ENCODE data around the gene GLI1. TPM values are rescaled to one million over a fixed set of nuclear protein-coding genes. Genes with fewer than 3 reads are reported as not detected.
A peak's percentile ranks its signal among the peaks of the same experiment; 100 is the strongest.
"Not testable (repeated sequence)": the region's sequence is repeated elsewhere in the genome, so short reads cannot be mapped to it uniquely, and the experiment has no call there.

Gene GLI1
- total RNA-seq, 1 donor from 2014 or later = 1.3 TPM

DNA sequence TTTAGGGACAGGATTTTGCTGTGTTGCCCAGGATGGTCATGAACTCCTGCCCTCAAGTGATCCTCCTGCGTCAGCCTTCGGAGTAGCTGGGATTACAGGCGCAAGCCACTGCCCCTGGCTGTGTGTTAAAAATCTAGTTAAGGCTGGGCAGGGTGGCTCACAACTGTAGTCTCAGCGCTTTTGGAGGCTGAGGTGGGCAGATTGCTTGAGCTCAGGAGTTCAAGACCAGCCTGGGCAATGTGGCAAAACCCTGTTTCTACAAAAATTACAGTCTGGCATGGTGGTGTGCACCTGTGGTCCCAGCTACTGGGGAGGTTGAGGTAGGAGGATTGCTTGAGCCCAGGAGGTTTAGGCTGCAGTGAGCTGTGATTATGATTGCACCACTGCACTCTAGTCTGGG is 51.6 kb downstream of the GLI1 start:
- DNase-seq = no peak
- intact Hi-C loops (cut with micrococcal nuclease) = no loop called here
- no peak for ATAC-seq (ENCODE audit: low read depth)
- no peak overlapping the region for H3K4me3 Mint-ChIP-seq
- H3K27me3 Mint-ChIP-seq = no peaks in the 10 kb centered on the region
- no peaks in the 10 kb centered on the region for H3K9me3 Mint-ChIP-seq
- peaks cover 78% of the 10 kb centered on the region for H3K36me3 Mint-ChIP-seq (ENCODE audit: low read depth)
- TF ChIP-seq, protein P1, sequence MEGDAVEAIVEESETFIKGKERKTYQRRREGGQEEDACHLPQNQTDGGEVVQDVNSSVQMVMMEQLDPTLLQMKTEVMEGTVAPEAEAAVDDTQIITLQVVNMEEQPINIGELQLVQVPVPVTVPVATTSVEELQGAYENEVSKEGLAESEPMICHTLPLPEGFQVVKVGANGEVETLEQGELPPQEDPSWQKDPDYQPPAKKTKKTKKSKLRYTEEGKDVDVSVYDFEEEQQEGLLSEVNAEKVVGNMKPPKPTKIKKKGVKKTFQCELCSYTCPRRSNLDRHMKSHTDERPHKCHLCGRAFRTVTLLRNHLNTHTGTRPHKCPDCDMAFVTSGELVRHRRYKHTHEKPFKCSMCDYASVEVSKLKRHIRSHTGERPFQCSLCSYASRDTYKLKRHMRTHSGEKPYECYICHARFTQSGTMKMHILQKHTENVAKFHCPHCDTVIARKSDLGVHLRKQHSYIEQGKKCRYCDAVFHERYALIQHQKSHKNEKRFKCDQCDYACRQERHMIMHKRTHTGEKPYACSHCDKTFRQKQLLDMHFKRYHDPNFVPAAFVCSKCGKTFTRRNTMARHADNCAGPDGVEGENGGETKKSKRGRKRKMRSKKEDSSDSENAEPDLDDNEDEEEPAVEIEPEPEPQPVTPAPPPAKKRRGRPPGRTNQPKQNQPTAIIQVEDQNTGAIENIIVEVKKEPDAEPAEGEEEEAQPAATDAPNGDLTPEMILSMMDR (IDR thresholded peaks at IDR 0.05) = no peak
- H3K4me1 Mint-ChIP-seq = no peaks in the 10 kb centered on the region
- ChIA-PET POLR2A (interaction anchor here (0.7 kb wide), 1 partner anchor 217 kb away, joined by 5 read pairs; no protein-coding TSS in a partner anchor), CTCF (no interaction called here)
- H3K27ac Mint-ChIP-seq = no peak overlapping the region

DNA sequence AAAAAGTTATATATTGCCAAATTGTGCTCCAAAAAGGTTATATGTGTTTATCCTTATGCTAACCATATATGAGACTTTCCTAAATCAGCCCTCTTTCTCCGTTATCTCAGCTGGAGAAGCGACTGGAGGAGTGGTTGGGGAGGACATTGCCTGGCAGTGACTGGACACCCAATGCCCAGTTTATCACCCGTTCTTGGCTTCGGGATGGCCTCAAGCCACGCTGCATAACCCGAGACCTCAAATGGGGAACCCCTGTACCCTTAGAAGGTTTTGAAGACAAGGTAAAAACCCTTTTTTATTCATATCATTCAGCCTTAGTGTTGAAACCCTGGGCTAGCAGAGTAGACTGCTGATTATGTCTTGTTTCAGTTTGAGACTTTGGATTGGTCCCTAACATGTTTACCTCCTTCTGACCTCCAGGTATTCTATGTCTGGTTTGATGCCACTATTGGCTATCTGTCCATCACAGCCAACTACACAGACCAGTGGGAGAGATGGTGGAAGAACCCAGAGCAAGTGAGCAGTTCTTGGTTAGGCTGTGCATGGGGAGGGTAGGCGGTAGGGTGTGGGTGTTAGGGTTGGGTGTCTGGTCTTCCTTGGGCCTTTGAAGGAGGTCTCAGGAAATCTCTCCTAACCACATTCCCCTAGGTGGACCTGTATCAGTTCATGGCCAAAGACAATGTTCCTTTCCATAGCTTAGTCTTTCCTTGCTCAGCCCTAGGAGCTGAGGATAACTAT is 52.2 kb downstream of the GLI1 start:
- DNase-seq (no peak), ATAC-seq (ENCODE audit: low read depth) (no peak)
- Mint-ChIP-seq H3K9me3 (no peaks in the 10 kb centered on the region), H3K27me3 (no peaks in the 10 kb centered on the region), H3K36me3 (ENCODE audit: low read depth) (peaks cover 79% of the 10 kb centered on the region), H3K27ac (no peak overlapping the region), H3K4me3 (no peak overlapping the region), H3K4me1 (no peaks in the 10 kb centered on the region)
- intact Hi-C loops (cut with micrococcal nuclease) = no loop called here
- TF ChIP-seq, protein P1 (IDR thresholded peaks at IDR 0.05) = no peak
- ChIA-PET POLR2A (interaction anchor here (0.7 to 0.8 kb wide), 2 partner anchors 9 to 218 kb away, joined by 3 to 5 read pairs; partner anchors contain the start of gene DDIT3), CTCF (interaction anchor here (0.5 kb wide), 1 partner anchor 329 kb away, joined by 3 read pairs; no protein-coding TSS in a partner anchor)

DNA sequence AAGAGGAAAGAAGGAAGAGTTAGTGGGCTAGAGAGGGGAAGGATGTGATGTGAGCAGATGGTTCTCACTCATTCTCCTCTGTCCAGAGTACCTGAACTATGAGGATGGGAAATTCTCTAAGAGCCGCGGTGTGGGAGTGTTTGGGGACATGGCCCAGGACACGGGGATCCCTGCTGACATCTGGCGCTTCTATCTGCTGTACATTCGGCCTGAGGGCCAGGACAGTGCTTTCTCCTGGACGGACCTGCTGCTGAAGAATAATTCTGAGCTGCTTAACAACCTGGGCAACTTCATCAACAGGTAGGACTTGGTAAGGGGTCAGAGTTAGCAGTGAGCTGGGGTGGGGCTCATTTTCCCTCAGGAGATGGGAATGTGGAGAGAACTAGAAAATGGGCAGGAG is 53.1 kb downstream of the GLI1 start:
- Mint-ChIP-seq H3K9me3 (no peaks in the 10 kb centered on the region), H3K27ac (peak overlapping the region; percentile 50), H3K27me3 (no peaks in the 10 kb centered on the region), H3K4me3 (no peak overlapping the region), H3K4me1 (peaks cover 5% of the 10 kb centered on the region), H3K36me3 (ENCODE audit: low read depth) (peaks cover 88% of the 10 kb centered on the region)
- POLR2A ChIA-PET = interaction anchor here (0.8 kb wide), 1 partner anchor 8 kb away, joined by 3 read pairs; the partner anchor contains the start of gene DDIT3
- DNase-seq (no peak), ATAC-seq (ENCODE audit: low read depth) (no peak)
- TF ChIP-seq, protein P1 (IDR thresholded peaks at IDR 0.05) = no peak
- CTCF ChIA-PET = interaction anchor here (0.5 kb wide), 1 partner anchor 330 kb away, joined by 3 read pairs; no protein-coding TSS in a partner anchor
- intact Hi-C loops (cut with micrococcal nuclease) = no loop called here

DNA sequence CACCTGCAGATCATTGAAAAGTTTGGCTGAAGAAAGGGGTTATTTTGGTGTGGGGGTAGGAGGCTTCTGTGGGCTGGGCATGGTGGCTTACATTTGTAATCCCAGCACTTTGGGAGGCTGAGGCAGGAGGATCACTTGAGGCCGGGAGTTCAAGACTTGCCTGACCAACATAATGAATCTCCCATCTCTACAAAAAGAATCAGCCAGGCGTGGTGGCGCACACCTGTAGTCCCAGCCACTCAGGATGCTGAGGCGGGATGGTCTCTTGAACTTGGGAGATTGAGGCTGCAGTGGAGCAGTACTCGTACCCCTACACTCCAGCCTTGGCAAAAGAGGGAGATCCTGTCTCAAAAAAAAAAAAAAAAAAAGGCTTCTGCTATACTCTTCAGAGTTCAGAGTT is 53.7 kb downstream of the GLI1 start:
- Mint-ChIP-seq H3K4me1 (peaks cover 9% of the 10 kb centered on the region), H3K36me3 (ENCODE audit: low read depth) (peaks cover 90% of the 10 kb centered on the region), H3K27me3 (no peaks in the 10 kb centered on the region), H3K4me3 (no peak overlapping the region), H3K27ac (no peak overlapping the region), H3K9me3 (no peaks in the 10 kb centered on the region)
- POLR2A ChIA-PET = interaction anchor here (1.1 kb wide), 1 partner anchor 10 kb away, joined by 3 read pairs; the partner anchor contains the start of gene MBD6
- ATAC-seq (ENCODE audit: low read depth) (no peak), DNase-seq (no peak)
- intact Hi-C loops (cut with micrococcal nuclease) = no loop called here
- CTCF ChIA-PET = no interaction called here
- TF ChIP-seq, protein P1 (IDR thresholded peaks at IDR 0.05) = no peak

DNA sequence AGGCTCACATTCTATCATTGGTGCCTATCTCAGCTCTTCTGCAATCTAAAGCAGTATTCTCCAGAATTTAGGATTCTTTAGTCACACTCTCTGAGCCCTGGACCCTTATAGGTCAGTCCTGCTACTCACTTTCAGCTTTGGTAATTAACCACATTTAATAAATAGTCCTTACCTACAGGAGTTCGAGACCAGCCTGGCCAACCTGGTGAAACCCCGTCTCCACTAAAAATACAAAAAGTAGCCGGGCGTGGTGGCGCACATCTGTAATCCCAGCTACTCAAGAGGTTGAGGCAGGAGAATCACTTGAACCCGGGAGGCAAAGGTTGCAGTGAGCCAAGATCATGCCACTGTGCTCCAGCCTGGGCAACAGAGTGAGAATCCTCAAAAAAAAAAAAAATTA is 54.1 kb downstream of the GLI1 start:
- Mint-ChIP-seq H3K4me1 (peaks cover 13% of the 10 kb centered on the region), H3K36me3 (ENCODE audit: low read depth) (peaks cover 90% of the 10 kb centered on the region)
- ATAC-seq (ENCODE audit: low read depth); intact Hi-C loops (cut with micrococcal nuclease); H3K27ac Mint-ChIP-seq; H3K4me3 Mint-ChIP-seq; H3K27me3 Mint-ChIP-seq; DNase-seq; CTCF ChIA-PET; H3K9me3 Mint-ChIP-seq: not testable (repeated sequence)
- POLR2A ChIA-PET = interaction anchor here (0.6 to 1.1 kb wide), 5 partner anchors 9 to 181 kb away, joined by 3 to 11 read pairs (median 6); partner anchors contain the start of gene MBD6

DNA sequence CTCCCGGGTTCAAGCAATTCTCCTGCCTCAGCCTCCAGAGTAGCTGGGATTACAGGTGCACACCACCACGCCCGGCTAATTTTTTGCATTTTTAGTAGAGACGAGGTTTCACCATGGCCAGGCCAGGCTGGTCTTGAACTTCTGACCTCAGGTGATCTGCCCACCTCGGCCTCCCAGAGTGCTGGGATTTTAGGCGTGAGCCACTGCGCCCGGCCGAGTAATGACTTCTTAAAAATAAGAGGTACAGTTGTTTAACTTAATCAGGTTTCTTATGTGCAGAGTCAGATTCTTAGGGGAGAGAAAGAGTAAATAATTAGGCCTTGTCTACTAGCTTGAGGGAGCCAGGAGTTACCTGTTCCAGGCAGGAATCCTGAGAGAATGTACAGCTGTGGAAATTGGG is 54.7 kb downstream of the GLI1 start:
- POLR2A ChIA-PET = interaction anchor here (0.6 to 1.1 kb wide), 8 partner anchors 9 to 181 kb away, joined by 3 to 11 read pairs (median 6); partner anchors contain the start of genes DCTN2 and MBD6

More for the DNA sequence above, 54.7 kb downstream of the GLI1 start:
- H3K27me3 Mint-ChIP-seq; ATAC-seq (ENCODE audit: low read depth); H3K27ac Mint-ChIP-seq; intact Hi-C loops (cut with micrococcal nuclease); DNase-seq; CTCF ChIA-PET; H3K4me3 Mint-ChIP-seq; H3K9me3 Mint-ChIP-seq: not testable (repeated sequence)
- H3K36me3 Mint-ChIP-seq (ENCODE audit: low read depth) = peaks cover 90% of the 10 kb centered on the region
- H3K4me1 Mint-ChIP-seq = peaks cover 18% of the 10 kb centered on the region

Data from activated B cell treated with CpG ODN at 0.5 μM for 24 hours (primary cell).